HG03342 (cell line): Measurements from ENCODE around the gene TMEM135.

Experiments used
- ATAC-seq: cut with Tn5 transposase; IDR thresholded peaks from one replicate; pipeline ENCODE4 v1.9.1; 2021; ENCODE audit warnings: mild to moderate bottlenecking, moderate library complexity; ENCODE audit not compliant: unreplicated experiment

TMEM135 gene

GRCh38 chr11:87299041-87299481, 261.3 kb downstream of the TMEM135 start:
- no peak for ATAC-seq

DNA sequence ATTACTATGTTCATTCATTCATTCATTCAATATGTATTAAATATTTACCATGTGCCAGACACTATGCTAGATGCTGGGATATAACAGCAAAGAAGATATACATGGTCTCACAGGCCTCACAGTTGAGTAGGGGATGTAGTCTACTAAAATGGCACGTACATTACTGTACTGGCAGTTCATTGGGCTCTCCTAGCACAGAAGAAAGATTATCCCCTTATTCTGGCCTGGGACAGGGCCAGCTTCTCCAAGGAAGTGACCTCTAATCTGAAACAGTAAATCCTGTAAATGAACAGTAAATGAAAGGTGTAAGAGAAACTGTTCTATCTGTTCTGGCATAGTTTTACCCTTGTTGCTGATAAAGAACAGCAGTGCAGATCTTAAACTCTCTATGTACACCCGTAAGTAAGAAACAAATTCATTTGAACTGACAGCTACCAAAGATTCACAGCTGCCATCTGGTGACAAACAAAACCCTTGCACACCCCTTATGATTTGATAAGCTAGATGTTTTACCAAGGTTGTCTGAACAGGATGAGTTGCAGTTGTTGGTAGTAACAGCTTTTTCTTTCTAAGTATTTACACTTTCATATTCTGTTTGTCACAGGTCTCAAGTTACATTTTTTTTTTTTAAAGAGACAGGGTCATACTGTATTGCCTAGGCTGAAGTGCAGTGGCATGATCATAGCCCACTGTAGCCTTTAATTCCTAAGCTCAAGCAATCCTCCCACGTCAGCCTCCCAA, 263.1 kb downstream of the TMEM135 start:
- ATAC-seq: peak; percentile 72

GRCh38 chr11:87301785-87302540, 264.2 kb downstream of the TMEM135 start:
- ATAC-seq: no peak

- ATAC-seq: no peak
Observed at GRCh38 chr11:87304412-87304811, 266.7 kb downstream of the TMEM135 start.

- no peak for ATAC-seq
Observed at GRCh38 chr11:87306262-87306851, 268.6 kb downstream of the TMEM135 start.

- no peak for ATAC-seq
Observed at GRCh38 chr11:87307101-87307500, 269.4 kb downstream of the TMEM135 start.

- ATAC-seq: no peak
Observed at GRCh38 chr11:87315229-87315628, 277.5 kb downstream of the TMEM135 start.

DNA sequence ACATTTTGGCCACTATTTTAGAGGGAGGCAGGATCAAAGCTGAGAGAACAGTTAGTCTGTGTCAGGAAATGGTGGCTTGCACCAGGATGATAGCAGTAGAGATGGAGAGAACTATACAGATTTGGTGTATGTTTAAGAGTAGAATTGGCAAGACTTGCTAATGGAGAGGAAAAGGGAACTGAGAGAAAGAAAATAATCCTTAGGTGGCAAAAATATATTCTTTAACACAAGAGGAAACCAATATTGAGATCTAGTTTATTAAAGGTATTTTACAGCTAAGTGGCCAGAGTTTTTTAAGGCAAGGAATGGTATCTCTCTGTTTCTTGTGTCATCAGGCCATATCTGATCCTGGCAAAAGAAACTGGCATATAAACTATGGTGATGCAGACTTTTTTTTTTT, 278.8 kb downstream of the TMEM135 start:
- ATAC-seq: no peak

DNA sequence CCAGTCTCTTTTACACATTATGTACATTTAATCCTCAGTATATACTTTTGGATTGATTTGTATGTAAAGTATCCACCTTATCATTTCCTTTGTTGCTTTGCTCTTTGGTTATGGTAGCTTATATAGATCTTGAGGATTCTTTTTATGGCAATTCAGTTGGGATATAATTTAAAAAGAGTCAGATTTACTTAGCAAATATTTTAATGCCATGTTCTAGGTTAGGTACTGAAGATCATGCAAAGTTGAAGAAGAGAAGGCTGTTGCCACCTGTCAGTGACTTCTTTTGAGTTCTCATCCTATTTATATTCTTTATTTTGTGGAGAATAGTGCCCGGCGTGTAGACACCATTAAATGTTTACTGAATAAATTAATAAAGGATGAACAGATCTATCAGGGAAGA, 279.7 kb downstream of the TMEM135 start:
- ATAC-seq: no peak

DNA sequence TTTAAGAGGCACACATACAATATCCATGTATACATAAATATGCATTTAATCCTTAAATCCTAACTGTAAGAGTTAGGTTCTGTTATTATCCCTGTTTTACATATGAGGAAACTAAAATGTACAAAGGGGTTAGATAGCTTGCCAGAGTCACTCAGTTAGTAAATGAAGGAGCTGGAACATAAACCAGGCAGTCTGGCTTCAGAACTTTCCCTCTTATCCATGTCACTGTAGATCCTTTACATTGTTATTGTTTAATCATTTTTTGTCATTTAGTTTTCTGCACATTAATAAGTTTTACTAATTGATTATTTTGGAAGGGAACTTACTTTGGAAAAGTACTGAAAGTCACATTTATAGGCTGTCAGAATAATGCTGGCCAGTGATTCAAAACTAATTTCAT, 282.4 kb downstream of the TMEM135 start:
- ATAC-seq: no peak

- ATAC-seq: no peak
Observed at GRCh38 chr11:87322568-87322967, 284.8 kb downstream of the TMEM135 start.

DNA sequence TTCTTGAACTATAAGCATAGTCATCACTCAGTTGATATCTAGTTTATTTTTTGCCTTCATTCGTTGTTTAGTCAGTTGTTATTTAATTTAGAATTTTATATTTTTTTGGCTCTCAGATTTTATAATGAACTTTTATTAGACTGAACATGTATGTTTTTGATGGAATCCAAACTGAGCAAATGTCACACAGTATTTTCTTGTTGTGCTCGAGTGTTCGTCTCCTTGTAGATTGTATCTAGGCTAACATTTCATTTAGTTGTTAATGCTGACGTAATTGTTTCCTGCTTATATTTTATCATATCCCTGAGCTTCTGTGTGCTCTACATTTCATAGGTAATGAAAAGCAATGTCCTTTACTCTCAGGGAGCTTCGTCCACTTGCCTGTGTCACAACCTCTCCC, 286.2 kb downstream of the TMEM135 start:
- ATAC-seq: no peak

DNA sequence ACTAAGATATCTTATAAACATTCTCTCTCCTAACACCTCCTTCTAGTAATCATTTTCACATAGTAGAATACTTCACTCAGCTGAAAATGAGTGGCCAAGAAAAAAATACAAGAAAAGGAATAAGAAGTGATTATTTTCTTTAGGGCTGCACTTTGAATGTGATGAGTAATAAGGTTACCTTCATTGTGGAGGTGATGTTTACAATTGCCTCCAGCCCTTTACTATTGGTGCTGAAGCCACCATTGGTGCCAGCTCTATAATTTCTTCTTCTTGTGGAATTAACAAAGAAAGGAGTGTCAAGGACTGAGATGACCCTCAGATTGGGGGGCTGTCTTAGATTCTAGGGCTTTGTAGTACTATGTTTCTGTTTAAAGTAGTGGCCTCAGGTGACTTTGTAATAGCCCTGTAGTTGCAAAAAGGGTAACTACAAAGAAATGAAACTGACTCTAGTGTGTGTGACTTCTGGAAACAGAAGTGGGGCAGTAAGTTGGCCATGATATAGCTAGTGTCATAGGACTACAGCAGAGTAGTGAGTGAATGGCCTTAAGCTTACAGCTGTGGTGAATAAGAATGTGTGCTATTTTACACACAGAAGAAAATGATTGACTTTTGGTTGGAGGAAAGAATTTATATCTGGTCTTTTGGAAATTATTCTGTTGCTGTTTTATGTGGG, 287.2 kb downstream of the TMEM135 start:
- ATAC-seq: no peak

- ATAC-seq: no peak
Observed at GRCh38 chr11:87325490-87325872, 287.7 kb downstream of the TMEM135 start.

- ATAC-seq: no peak
Observed at GRCh38 chr11:87326594-87326993, 288.9 kb downstream of the TMEM135 start.

- ATAC-seq: no peak
Observed at GRCh38 chr11:87329172-87329571, 291.4 kb downstream of the TMEM135 start.

GRCh38 chr11:87330187-87330601, 292.5 kb downstream of the TMEM135 start:
- no peak for ATAC-seq

GRCh38 chr11:87331273-87331672, 293.5 kb downstream of the TMEM135 start:
- no peak for ATAC-seq

- no peak for ATAC-seq
Observed at GRCh38 chr11:87338046-87338639, 300.4 kb downstream of the TMEM135 start.

- ATAC-seq: no peak
Observed at GRCh38 chr11:87339416-87339815, 301.7 kb downstream of the TMEM135 start.

GRCh38 chr11:87347441-87347840, 309.7 kb downstream of the TMEM135 start:
- no peak for ATAC-seq
